Stimulated activated naive CD8-positive, alpha-beta T cell treated with anti-CD3 and anti-CD28 coated beads, Interleukin-15, Interleukin-2, amounts not matched to agents 100 ng/mL and 50 ng/mL, for 24 hours (primary cell): ENCODE measurements around the gene TNFAIP6.

Experiments used
- H3K27ac Mint-ChIP-seq: one replicate; pipeline ENCODE4 v1.8.0; 2021; ENCODE audit warnings: mild to moderate bottlenecking, mixed read lengths
- H3K27me3 Mint-ChIP-seq: one replicate; pipeline ENCODE4 v1.8.0; 2021; ENCODE audit warnings: mixed read lengths
- H3K36me3 Mint-ChIP-seq: one replicate; pipeline ENCODE4 v1.8.0; 2021; ENCODE audit warnings: low read depth, mixed read lengths
- H3K4me1 Mint-ChIP-seq: one replicate; pipeline ENCODE4 v1.8.0; 2021; ENCODE audit warnings: low read depth, mixed read lengths
- H3K4me3 Mint-ChIP-seq: one replicate; pipeline ENCODE4 v1.8.0; 2021; ENCODE audit warnings: mild to moderate bottlenecking, mixed read lengths
- H3K9me3 Mint-ChIP-seq: one replicate; pipeline ENCODE4 v1.8.0; 2021; ENCODE audit warnings: mixed read lengths

The TNFAIP6 gene

GRCh38 chr2:151347294-151347693 is 10.1 kb upstream of the TNFAIP6 start:
- H3K4me1 Mint-ChIP-seq: no peaks in the 10 kb centered on the region

GRCh38 chr2:151347906-151348305 is 9.5 kb upstream of the TNFAIP6 start:
- Mint-ChIP-seq H3K9me3 (peaks cover 7% of the 10 kb centered on the region), H3K27ac (no peak overlapping the region), H3K4me1 (no peaks in the 10 kb centered on the region), H3K4me3 (no peak overlapping the region), H3K36me3 (no peaks in the 10 kb centered on the region), H3K27me3 (no peaks in the 10 kb centered on the region)

More at GRCh38 chr2:151347294-151347693, 10.1 kb upstream of the TNFAIP6 start:
- peaks cover 7% of the 10 kb centered on the region for H3K9me3 Mint-ChIP-seq
- H3K36me3 Mint-ChIP-seq: no peaks in the 10 kb centered on the region
- H3K4me3 Mint-ChIP-seq: no peak overlapping the region
- H3K27ac Mint-ChIP-seq: no peak overlapping the region
- H3K27me3 Mint-ChIP-seq: no peaks in the 10 kb centered on the region

GRCh38 chr2:151350579-151351195 is 6.7 kb upstream of the TNFAIP6 start:
- no peaks in the 10 kb centered on the region for H3K4me1 Mint-ChIP-seq

GRCh38 chr2:151353995-151354394 is 3.4 kb upstream of the TNFAIP6 start:
- Mint-ChIP-seq H3K4me1 (no peaks in the 10 kb centered on the region), H3K4me3 (no peak overlapping the region), H3K36me3 (no peaks in the 10 kb centered on the region), H3K27me3 (no peaks in the 10 kb centered on the region), H3K9me3 (no peaks in the 10 kb centered on the region), H3K27ac (no peak overlapping the region)

More at GRCh38 chr2:151350579-151351195, 6.7 kb upstream of the TNFAIP6 start:
- Mint-ChIP-seq H3K9me3 (no peaks in the 10 kb centered on the region), H3K27ac (no peak overlapping the region), H3K36me3 (no peaks in the 10 kb centered on the region), H3K4me3 (no peak overlapping the region), H3K27me3 (no peaks in the 10 kb centered on the region)

GRCh38 chr2:151354807-151355206 is 2.6 kb upstream of the TNFAIP6 start:
- no peaks in the 10 kb centered on the region for H3K36me3 Mint-ChIP-seq
- no peak overlapping the region for H3K4me3 Mint-ChIP-seq
- no peaks in the 10 kb centered on the region for H3K9me3 Mint-ChIP-seq
- H3K27ac Mint-ChIP-seq: no peak overlapping the region
- no peaks in the 10 kb centered on the region for H3K27me3 Mint-ChIP-seq
- H3K4me1 Mint-ChIP-seq: no peaks in the 10 kb centered on the region

GRCh38 chr2:151358166-151358970 is 976 bp downstream of the TNFAIP6 start:
- Mint-ChIP-seq H3K4me1 (no peaks in the 10 kb centered on the region), H3K9me3 (no peaks in the 10 kb centered on the region)

GRCh38 chr2:151359768-151360461 is 2.5 kb downstream of the TNFAIP6 start:
- H3K4me3 Mint-ChIP-seq: no peak overlapping the region
- no peaks in the 10 kb centered on the region for H3K9me3 Mint-ChIP-seq
- H3K27me3 Mint-ChIP-seq: no peaks in the 10 kb centered on the region
- H3K36me3 Mint-ChIP-seq: no peaks in the 10 kb centered on the region
- no peaks in the 10 kb centered on the region for H3K4me1 Mint-ChIP-seq
- no peak overlapping the region for H3K27ac Mint-ChIP-seq

More at GRCh38 chr2:151358166-151358970, 976 bp downstream of the TNFAIP6 start:
- no peaks in the 10 kb centered on the region for H3K27me3 Mint-ChIP-seq
- no peak overlapping the region for H3K4me3 Mint-ChIP-seq
- H3K36me3 Mint-ChIP-seq: no peaks in the 10 kb centered on the region
- no peak overlapping the region for H3K27ac Mint-ChIP-seq

- H3K36me3 Mint-ChIP-seq: no peaks in the 10 kb centered on the region
- H3K9me3 Mint-ChIP-seq: no peaks in the 10 kb centered on the region
- H3K4me3 Mint-ChIP-seq: no peak overlapping the region
- H3K4me1 Mint-ChIP-seq: no peaks in the 10 kb centered on the region
- no peak overlapping the region for H3K27ac Mint-ChIP-seq
- H3K27me3 Mint-ChIP-seq: no peaks in the 10 kb centered on the region
Observed at GRCh38 chr2:151361674-151362370, 4.4 kb downstream of the TNFAIP6 start.

GRCh38 chr2:151363709-151364108 is 6.3 kb downstream of the TNFAIP6 start:
- Mint-ChIP-seq H3K4me3 (no peak overlapping the region), H3K4me1 (no peaks in the 10 kb centered on the region), H3K27me3 (no peaks in the 10 kb centered on the region), H3K36me3 (no peaks in the 10 kb centered on the region), H3K27ac (no peak overlapping the region), H3K9me3 (no peaks in the 10 kb centered on the region)

GRCh38 chr2:151367571-151367970 is 10.2 kb downstream of the TNFAIP6 start:
- no peak overlapping the region for H3K4me3 Mint-ChIP-seq
- no peaks in the 10 kb centered on the region for H3K27me3 Mint-ChIP-seq
- no peak overlapping the region for H3K27ac Mint-ChIP-seq
- no peaks in the 10 kb centered on the region for H3K36me3 Mint-ChIP-seq
- H3K9me3 Mint-ChIP-seq: no peaks in the 10 kb centered on the region
- no peaks in the 10 kb centered on the region for H3K4me1 Mint-ChIP-seq

GRCh38 chr2:151374436-151374835 is 17.0 kb downstream of the TNFAIP6 start:
- H3K27me3 Mint-ChIP-seq: no peaks in the 10 kb centered on the region
- H3K9me3 Mint-ChIP-seq: no peaks in the 10 kb centered on the region
- peaks cover 4% of the 10 kb centered on the region for H3K4me1 Mint-ChIP-seq
- H3K4me3 Mint-ChIP-seq: no peak overlapping the region
- no peaks in the 10 kb centered on the region for H3K36me3 Mint-ChIP-seq
- H3K27ac Mint-ChIP-seq: no peak overlapping the region

GRCh38 chr2:151379169-151379568 is 21.8 kb downstream of the TNFAIP6 start:
- H3K4me1 Mint-ChIP-seq: peaks cover 3% of the 10 kb centered on the region
- H3K9me3 Mint-ChIP-seq: no peaks in the 10 kb centered on the region
- H3K36me3 Mint-ChIP-seq: no peaks in the 10 kb centered on the region
- no peaks in the 10 kb centered on the region for H3K27me3 Mint-ChIP-seq
- H3K4me3 Mint-ChIP-seq: no peak overlapping the region
- no peak overlapping the region for H3K27ac Mint-ChIP-seq

- Mint-ChIP-seq H3K27me3 (no peaks in the 10 kb centered on the region), H3K4me1 (no peaks in the 10 kb centered on the region), H3K27ac (no peak overlapping the region), H3K36me3 (no peaks in the 10 kb centered on the region), H3K9me3 (no peaks in the 10 kb centered on the region), H3K4me3 (no peak overlapping the region)
Observed at GRCh38 chr2:151380580-151381235, 23.3 kb downstream of the TNFAIP6 start.

- H3K4me1 Mint-ChIP-seq: no peaks in the 10 kb centered on the region
- H3K4me3 Mint-ChIP-seq: no peak overlapping the region
- H3K36me3 Mint-ChIP-seq: no peaks in the 10 kb centered on the region
- no peaks in the 10 kb centered on the region for H3K9me3 Mint-ChIP-seq
- H3K27ac Mint-ChIP-seq: no peak overlapping the region
- no peaks in the 10 kb centered on the region for H3K27me3 Mint-ChIP-seq
Observed at GRCh38 chr2:151381266-151381665, 23.9 kb downstream of the TNFAIP6 start.
